ENCODE measurements around the gene SUGP2.
"Not testable (repeated sequence)": the region's sequence is repeated elsewhere in the genome, so short reads cannot be mapped to it uniquely, and the experiment has no call there.

SUGP2 gene

GRCh38 chr19:19027228-19027627 is 6.1 kb downstream of the SUGP2 start:
- TF ChIP-seq CTCF (IDR thresholded peaks at IDR 0.05; ENCODE audit: low read depth, low read length) = no peak
- no peak overlapping the region for H3K4me3 ChIP-seq (ENCODE audit: low read depth, low read length)

GRCh38 chr19:19026299-19026971 is 6.9 kb downstream of the SUGP2 start:
- no peak overlapping the region for H3K4me3 ChIP-seq (ENCODE audit: low read depth, low read length)
- no peak for TF ChIP-seq CTCF (IDR thresholded peaks at IDR 0.05; ENCODE audit: low read depth, low read length)

GRCh38 chr19:19025861-19026260 is 7.5 kb downstream of the SUGP2 start:
- no peak for TF ChIP-seq CTCF (IDR thresholded peaks at IDR 0.05; ENCODE audit: low read depth, low read length)
- no peak overlapping the region for H3K4me3 ChIP-seq (ENCODE audit: low read depth, low read length)

GRCh38 chr19:19023376-19023775 is 9.9 kb downstream of the SUGP2 start:
- not testable (repeated sequence) for H3K4me3 ChIP-seq (ENCODE audit: low read depth, low read length)

- TF ChIP-seq CTCF (IDR thresholded peaks at IDR 0.05; ENCODE audit: low read depth, low read length) = no peak
- H3K4me3 ChIP-seq (ENCODE audit: low read depth, low read length) = no peak overlapping the region
These were observed 10.8 kb downstream of the SUGP2 start for GRCh38 chr19:19022380-19022961.

GRCh38 chr19:19021115-19021514 is 12.2 kb downstream of the SUGP2 start:
- TF ChIP-seq CTCF (IDR thresholded peaks at IDR 0.05; ENCODE audit: low read depth, low read length) = no peak
- H3K4me3 ChIP-seq (ENCODE audit: low read depth, low read length) = no peak overlapping the region

- H3K4me3 ChIP-seq (ENCODE audit: low read depth, low read length) = no peak overlapping the region
- no peak for TF ChIP-seq CTCF (IDR thresholded peaks at IDR 0.05; ENCODE audit: low read depth, low read length)
These were observed 22.8 kb downstream of the SUGP2 start for GRCh38 chr19:19010551-19010950.

GRCh38 chr19:19009951-19010350 is 23.4 kb downstream of the SUGP2 start:
- no peak for TF ChIP-seq CTCF (IDR thresholded peaks at IDR 0.05; ENCODE audit: low read depth, low read length)

More at GRCh38 chr19:19009951-19010350, 23.4 kb downstream of the SUGP2 start:
- H3K4me3 ChIP-seq (ENCODE audit: low read depth, low read length) = no peak overlapping the region
